ENCODE results near the gene C8G. TPM values are rescaled to one million over a fixed set of nuclear protein-coding genes. Genes with fewer than 3 reads are reported as not detected.
A peak's percentile ranks its signal among the peaks of the same experiment; 100 is the strongest.

C8G gene
- total RNA-seq, 1 donor from 2014 or later: 0.79 TPM

DNA sequence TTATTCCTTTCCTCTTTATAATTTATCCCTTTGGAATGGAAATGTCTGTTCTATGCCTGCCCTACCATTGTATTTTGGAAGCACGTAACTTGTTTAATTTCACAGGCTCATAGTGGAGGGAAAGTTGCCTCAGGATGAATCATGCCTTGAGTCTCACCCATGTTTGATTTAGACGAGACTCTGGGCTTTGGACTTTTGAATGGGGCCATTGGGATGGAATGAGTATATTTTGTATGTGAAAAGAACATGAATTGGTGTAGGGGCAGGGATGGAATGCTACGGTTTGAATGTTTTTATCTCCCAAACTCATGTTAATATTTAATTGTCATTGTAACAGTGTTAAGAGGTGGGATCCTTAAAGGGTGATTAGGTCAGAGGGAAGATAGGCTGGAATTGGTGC, 10.8 kb upstream of the C8G start:
- H3K27me3 ChIP-seq (ENCODE audit: control insufficient read depth, insufficient read depth, low read length): no peaks in the 10 kb centered on the region
- FAIRE-seq: peak; percentile 28
- no peak for DNase-seq (ENCODE audit: low read depth)
- no peaks in the 10 kb centered on the region for H3K36me3 ChIP-seq (ENCODE audit: control insufficient read depth, insufficient read depth, low read length)
- TF ChIP-seq, protein P1, sequence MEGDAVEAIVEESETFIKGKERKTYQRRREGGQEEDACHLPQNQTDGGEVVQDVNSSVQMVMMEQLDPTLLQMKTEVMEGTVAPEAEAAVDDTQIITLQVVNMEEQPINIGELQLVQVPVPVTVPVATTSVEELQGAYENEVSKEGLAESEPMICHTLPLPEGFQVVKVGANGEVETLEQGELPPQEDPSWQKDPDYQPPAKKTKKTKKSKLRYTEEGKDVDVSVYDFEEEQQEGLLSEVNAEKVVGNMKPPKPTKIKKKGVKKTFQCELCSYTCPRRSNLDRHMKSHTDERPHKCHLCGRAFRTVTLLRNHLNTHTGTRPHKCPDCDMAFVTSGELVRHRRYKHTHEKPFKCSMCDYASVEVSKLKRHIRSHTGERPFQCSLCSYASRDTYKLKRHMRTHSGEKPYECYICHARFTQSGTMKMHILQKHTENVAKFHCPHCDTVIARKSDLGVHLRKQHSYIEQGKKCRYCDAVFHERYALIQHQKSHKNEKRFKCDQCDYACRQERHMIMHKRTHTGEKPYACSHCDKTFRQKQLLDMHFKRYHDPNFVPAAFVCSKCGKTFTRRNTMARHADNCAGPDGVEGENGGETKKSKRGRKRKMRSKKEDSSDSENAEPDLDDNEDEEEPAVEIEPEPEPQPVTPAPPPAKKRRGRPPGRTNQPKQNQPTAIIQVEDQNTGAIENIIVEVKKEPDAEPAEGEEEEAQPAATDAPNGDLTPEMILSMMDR (IDR thresholded peaks at IDR 0.05; ENCODE audit: insufficient read depth, low read length, severe bottlenecking): no peak
- no peak overlapping the region for H3K4me3 ChIP-seq (ENCODE audit: low read depth, low read length)

DNA sequence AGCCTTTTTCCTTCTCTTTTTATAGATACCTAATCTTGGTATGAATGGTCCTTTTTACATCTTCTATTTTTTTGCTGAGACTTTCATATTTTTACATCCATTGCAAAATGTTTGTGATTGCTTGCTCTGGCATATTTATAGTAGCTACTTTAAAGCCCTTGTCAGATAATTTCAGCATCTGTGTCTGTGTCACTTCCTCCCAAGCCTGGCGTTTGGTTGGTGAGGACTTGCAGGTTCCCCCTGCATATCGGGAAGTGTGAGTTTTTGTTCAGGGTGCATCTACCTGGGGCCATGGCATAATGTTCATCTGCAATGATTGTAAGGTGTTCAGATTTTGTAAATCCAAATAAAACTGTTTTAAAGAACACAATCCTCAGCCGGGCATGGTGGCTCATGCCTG, 9.4 kb upstream of the C8G start:
- FAIRE-seq (no peak), DNase-seq (ENCODE audit: low read depth) (no peak)
- peaks cover 5% of the 10 kb centered on the region for H3K36me3 ChIP-seq (ENCODE audit: control insufficient read depth, insufficient read depth, low read length)
- H3K4me3 ChIP-seq (ENCODE audit: low read depth, low read length): no peak overlapping the region
- TF ChIP-seq, protein P1 (IDR thresholded peaks at IDR 0.05; ENCODE audit: insufficient read depth, low read length, severe bottlenecking): no peak
- no peaks in the 10 kb centered on the region for H3K27me3 ChIP-seq (ENCODE audit: control insufficient read depth, insufficient read depth, low read length)

DNA sequence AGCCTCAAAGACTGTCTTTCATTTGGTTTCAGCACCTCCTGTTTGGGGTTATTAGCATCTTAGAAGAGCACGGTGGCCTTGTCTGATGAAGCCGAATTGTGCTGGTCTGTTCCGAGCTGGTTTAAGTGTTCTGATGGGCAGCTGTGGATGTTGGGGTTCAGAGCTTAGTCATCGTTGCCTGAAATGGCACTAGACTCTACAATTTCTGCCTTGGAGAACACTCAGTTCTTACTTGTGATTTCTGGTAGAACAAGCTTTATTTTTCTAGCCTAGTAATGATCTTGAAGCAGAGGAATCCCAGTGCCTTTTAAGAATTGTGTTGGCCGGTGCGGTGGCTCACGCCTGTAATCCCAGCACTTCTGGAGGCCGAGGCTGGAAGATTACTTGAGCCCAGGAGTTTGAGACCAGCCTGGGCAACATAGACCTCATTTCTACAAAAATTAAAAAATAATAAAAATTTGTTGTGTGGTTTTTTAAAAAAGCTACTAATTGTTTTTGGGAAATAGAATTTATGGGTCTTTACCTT, 8.3 kb upstream of the C8G start:
- H3K36me3 ChIP-seq (ENCODE audit: control insufficient read depth, insufficient read depth, low read length): peaks cover 15% of the 10 kb centered on the region
- no peaks in the 10 kb centered on the region for H3K27me3 ChIP-seq (ENCODE audit: control insufficient read depth, insufficient read depth, low read length)
- TF ChIP-seq, protein P1 (IDR thresholded peaks at IDR 0.05; ENCODE audit: insufficient read depth, low read length, severe bottlenecking): no peak
- FAIRE-seq (no peak), DNase-seq (ENCODE audit: low read depth) (no peak)
- H3K4me3 ChIP-seq (ENCODE audit: low read depth, low read length): no peak overlapping the region

DNA sequence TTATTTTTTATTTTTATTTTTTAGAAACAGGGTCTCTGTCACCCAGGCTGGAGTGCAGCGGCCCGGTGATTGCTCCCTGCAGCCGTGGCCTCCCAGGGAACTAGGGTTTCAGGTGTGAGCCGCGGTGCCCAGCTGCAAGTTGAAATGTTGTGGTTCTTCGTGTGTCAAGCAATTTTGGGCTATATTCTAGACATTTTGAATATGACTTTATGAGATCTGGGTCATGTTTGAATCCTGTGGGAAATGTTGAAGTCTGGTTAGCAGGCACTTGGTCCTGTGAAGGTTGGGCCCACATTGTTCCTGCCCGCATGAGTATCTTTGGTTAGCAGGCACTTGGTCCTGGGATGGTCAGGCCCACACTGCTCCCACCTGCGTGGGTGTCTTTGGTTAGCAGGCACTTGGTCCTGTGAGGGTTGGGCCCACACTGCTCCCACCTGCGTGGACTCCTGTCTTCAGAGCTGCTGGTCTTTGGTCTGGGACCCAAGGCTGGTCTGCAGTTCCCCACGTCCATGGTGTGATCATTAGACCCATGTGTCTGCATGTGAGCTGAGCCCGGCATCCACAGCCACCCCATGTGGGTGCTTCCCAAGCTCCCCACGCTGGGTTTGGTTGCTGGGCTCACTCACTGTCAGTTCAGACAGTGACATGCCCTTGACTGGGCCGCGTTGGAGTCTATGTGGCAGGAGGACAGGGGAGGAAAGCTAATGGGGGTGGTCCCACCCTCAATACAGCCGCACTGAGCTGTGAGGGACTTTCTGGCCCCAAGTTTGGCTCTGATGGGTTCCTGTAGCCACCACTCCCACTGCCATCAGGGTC, 7.6 kb upstream of the C8G start:
- FAIRE-seq (no peak), DNase-seq (ENCODE audit: low read depth) (no peak)
- Histone ChIP-seq H3K4me3 (ENCODE audit: low read depth, low read length) (no peak overlapping the region), H3K36me3 (ENCODE audit: control insufficient read depth, insufficient read depth, low read length) (peaks cover 18% of the 10 kb centered on the region), H3K27me3 (ENCODE audit: control insufficient read depth, insufficient read depth, low read length) (no peaks in the 10 kb centered on the region)
- TF ChIP-seq, protein P1 (IDR thresholded peaks at IDR 0.05; ENCODE audit: insufficient read depth, low read length, severe bottlenecking): no peak

DNA sequence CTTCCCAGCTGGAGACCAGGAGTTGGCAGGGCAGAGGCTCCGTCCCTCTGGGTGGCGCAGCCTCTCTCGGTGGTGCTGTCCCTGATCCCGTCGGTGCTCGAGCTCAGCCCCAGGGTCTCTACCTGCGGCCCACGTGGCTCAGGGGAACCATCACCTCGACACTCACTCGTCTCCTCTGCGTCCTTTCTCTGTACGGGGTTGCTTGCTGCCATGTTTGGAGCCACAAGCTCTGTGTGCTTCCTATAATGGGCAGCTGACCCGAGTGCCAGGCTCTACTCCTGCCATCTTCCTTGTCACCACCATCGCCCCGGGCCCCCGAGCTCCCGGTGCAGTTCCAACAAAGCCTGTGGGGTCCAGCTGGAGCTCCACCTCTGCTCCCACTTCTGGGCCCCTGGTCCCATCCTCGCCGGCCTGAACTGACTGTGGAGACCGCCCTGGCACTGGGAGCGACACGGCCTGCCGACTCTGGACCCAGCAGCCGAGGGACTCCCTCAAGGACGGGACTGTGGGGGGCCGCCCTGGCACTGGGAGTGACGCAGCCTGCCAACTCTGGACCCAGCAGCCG, 5.5 kb upstream of the C8G start:
- no peaks in the 10 kb centered on the region for H3K27me3 ChIP-seq (ENCODE audit: control insufficient read depth, insufficient read depth, low read length)
- peaks cover 21% of the 10 kb centered on the region for H3K36me3 ChIP-seq (ENCODE audit: control insufficient read depth, insufficient read depth, low read length)
- H3K4me3 ChIP-seq (ENCODE audit: low read depth, low read length): no peak overlapping the region
- DNase-seq (ENCODE audit: low read depth) (no peak), FAIRE-seq (no peak)
- TF ChIP-seq, protein P1 (IDR thresholded peaks at IDR 0.05; ENCODE audit: insufficient read depth, low read length, severe bottlenecking): no peak
